Esophagus muscularis mucosa (tissue), 3 donors: ENCODE measurements around the gene FKBP5.

ENCODE experiments used
- POLR2A ChIP-seq: fragments of 450-650 bp; IDR thresholded peaks from one replicate; pipeline ENCODE4 v1.6.1; 2017; ENCODE audit warnings: antibody characterized with exemption, moderate library complexity, mild to moderate bottlenecking, low read depth
- TF ChIP-seq, protein P1 (sequence below), 3 experiments: fragments of 200-600 bp in 2 of 3; fragments of 450-650 bp in 1 of 3; sonication (generic) in 2 of 3; IDR thresholded peaks; one replicate each; pipeline ENCODE4 v1.5.1; 2017 to 2019; ENCODE audit warnings: antibody characterized with exemption in 3 of 3, mild to moderate bottlenecking in 2 of 3, moderate library complexity in 1 of 3

DNA sequence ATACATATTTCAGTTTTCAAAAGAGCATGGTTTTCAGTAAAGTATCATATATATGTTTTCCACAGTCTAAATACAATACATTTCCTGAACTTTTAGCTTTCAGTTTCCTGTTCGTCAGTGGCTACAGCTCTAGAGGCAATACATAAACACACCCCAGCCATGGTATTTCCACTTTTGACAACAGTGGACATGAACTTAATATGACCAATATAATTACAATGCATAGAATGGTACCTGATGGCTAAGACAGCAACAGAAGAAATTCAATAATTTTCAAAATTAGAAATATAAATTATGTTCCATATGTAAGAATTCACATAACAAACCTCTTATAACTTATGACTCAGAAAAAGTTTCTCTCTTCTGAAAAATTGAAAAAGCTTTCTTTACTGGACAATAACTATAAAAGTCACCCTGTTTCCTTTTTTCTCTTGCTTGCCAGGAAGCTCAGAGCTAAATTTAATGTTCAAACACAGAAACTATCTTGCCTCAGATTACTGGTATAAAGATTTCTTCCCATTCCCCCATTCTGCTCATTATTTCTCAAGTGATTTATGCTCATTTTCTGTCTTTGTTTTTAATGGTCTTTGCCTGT is 19.2 kb downstream of the FKBP5 start:
- TF ChIP-seq, protein P1, sequence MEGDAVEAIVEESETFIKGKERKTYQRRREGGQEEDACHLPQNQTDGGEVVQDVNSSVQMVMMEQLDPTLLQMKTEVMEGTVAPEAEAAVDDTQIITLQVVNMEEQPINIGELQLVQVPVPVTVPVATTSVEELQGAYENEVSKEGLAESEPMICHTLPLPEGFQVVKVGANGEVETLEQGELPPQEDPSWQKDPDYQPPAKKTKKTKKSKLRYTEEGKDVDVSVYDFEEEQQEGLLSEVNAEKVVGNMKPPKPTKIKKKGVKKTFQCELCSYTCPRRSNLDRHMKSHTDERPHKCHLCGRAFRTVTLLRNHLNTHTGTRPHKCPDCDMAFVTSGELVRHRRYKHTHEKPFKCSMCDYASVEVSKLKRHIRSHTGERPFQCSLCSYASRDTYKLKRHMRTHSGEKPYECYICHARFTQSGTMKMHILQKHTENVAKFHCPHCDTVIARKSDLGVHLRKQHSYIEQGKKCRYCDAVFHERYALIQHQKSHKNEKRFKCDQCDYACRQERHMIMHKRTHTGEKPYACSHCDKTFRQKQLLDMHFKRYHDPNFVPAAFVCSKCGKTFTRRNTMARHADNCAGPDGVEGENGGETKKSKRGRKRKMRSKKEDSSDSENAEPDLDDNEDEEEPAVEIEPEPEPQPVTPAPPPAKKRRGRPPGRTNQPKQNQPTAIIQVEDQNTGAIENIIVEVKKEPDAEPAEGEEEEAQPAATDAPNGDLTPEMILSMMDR (IDR thresholded peaks at IDR 0.05), result no peak
- no peak for TF ChIP-seq POLR2A
